Measurements from ENCODE around the gene XIAP. TPM values are rescaled to one million over a fixed set of nuclear protein-coding genes. Genes with fewer than 3 reads are reported as not detected.

The XIAP gene
- polyA plus RNA-seq, 1 experiment = 12.5 TPM

DNA sequence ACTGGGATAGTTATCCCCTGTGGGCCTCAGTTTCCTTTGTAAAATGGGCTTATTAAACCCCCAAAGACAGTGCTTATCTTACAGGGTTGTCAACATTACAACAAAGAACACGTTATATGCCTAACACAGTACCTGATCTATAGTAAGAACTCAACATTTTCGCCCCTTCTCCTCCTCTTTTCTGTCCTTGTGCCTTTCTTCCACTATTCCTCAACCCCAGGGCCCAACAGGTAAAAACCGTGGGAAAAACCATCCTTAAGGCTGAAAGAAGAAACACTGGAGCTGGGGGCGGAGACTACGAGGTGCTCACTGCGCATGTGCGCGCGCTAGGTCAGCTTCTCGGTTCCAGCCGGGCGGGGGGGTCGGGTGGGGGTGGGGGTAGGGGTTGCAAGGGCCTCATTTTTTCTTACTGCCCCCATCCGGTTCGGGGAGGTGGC, 426 bp upstream of the XIAP start:
- CTCF ChIA-PET = no interaction called here
- DNase-seq (ENCODE audit: low read depth) = no peak

DNA sequence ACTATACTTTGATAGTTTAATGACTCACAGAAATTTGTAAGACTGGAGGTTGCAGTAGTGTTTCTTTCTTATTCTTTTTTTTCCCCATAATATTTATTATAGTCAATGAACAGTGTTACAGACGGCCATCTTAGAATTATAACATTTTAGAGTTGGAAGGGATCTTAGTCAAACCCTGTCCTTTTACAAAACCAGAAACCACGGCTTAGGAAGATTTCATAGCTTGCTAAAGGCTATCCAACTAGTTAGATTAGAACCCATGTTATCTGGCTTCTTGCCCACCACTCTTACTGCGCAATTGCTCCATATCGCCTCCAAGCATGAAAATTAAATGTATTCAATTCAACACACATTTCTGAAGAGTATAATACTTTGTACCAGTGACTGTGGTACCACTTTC, 1.1 kb downstream of the XIAP start:
- DNase-seq (ENCODE audit: low read depth) = no peak
- H3K27me3 ChIP-seq (ENCODE audit: control insufficient read depth, insufficient read depth, low read length) = no peaks in the 10 kb centered on the region
- ChIA-PET POLR2A (no interaction called here), CTCF (no interaction called here)
- H3K36me3 ChIP-seq (ENCODE audit: control insufficient read depth, insufficient read depth, low read length) = no peaks in the 10 kb centered on the region
- H3K4me3 ChIP-seq (ENCODE audit: low read depth, low read length) = peak overlapping the region; percentile 67
- TF ChIP-seq, protein P1, sequence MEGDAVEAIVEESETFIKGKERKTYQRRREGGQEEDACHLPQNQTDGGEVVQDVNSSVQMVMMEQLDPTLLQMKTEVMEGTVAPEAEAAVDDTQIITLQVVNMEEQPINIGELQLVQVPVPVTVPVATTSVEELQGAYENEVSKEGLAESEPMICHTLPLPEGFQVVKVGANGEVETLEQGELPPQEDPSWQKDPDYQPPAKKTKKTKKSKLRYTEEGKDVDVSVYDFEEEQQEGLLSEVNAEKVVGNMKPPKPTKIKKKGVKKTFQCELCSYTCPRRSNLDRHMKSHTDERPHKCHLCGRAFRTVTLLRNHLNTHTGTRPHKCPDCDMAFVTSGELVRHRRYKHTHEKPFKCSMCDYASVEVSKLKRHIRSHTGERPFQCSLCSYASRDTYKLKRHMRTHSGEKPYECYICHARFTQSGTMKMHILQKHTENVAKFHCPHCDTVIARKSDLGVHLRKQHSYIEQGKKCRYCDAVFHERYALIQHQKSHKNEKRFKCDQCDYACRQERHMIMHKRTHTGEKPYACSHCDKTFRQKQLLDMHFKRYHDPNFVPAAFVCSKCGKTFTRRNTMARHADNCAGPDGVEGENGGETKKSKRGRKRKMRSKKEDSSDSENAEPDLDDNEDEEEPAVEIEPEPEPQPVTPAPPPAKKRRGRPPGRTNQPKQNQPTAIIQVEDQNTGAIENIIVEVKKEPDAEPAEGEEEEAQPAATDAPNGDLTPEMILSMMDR (IDR thresholded peaks at IDR 0.05; ENCODE audit: insufficient read depth, low read depth, low read length) = no peak

More for the DNA sequence above, 426 bp upstream of the XIAP start:
- POLR2A ChIA-PET = no interaction called here
- Histone ChIP-seq H3K4me3 (ENCODE audit: low read depth, low read length) (peak overlapping the region; percentile 67), H3K27me3 (ENCODE audit: control insufficient read depth, insufficient read depth, low read length) (no peaks in the 10 kb centered on the region), H3K36me3 (ENCODE audit: control insufficient read depth, insufficient read depth, low read length) (no peaks in the 10 kb centered on the region)
- TF ChIP-seq, protein P1 (IDR thresholded peaks at IDR 0.05; ENCODE audit: insufficient read depth, low read depth, low read length) = no peak

DNA sequence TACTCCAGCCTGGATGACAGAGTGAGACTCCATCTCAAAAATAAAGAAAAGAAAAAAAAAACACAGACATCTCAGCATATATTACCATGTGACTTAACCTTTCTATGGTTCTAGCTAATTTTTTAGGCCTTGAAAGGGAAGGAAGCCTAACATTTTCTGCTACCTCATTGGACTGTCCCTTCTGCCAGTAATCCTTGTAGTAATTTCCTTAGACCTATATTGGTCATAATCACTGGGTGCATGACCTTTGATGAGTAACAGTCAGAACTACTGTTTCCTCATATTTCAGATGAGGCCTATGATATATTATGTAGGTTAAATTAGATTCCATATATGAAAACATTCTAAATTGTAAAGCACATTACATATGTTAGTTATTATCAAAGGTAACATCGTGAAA, 9.6 kb downstream of the XIAP start:
- Histone ChIP-seq H3K27me3 (ENCODE audit: control insufficient read depth, insufficient read depth, low read length) (no peaks in the 10 kb centered on the region), H3K4me3 (ENCODE audit: low read depth, low read length) (no peak overlapping the region), H3K36me3 (ENCODE audit: control insufficient read depth, insufficient read depth, low read length) (no peaks in the 10 kb centered on the region)
- no peak for DNase-seq (ENCODE audit: low read depth)
- CTCF ChIA-PET = no interaction called here
- TF ChIP-seq, protein P1 (IDR thresholded peaks at IDR 0.05; ENCODE audit: insufficient read depth, low read depth, low read length) = no peak
- POLR2A ChIA-PET = no interaction called here

- ChIA-PET POLR2A (no interaction called here), CTCF (no interaction called here)
- DNase-seq (ENCODE audit: low read depth) = no peak
- Histone ChIP-seq H3K36me3 (ENCODE audit: control insufficient read depth, insufficient read depth, low read length) (no peaks in the 10 kb centered on the region), H3K4me3 (ENCODE audit: low read depth, low read length) (no peak overlapping the region), H3K27me3 (ENCODE audit: control insufficient read depth, insufficient read depth, low read length) (no peaks in the 10 kb centered on the region)
- TF ChIP-seq, protein P1 (IDR thresholded peaks at IDR 0.05; ENCODE audit: insufficient read depth, low read depth, low read length) = no peak
Observed at GRCh38 chrX:123871309-123871708, 11.5 kb downstream of the XIAP start.

- ChIA-PET POLR2A (no interaction called here), CTCF (no interaction called here)
- DNase-seq (ENCODE audit: low read depth) = no peak
- H3K27me3 ChIP-seq (ENCODE audit: control insufficient read depth, insufficient read depth, low read length) = no peaks in the 10 kb centered on the region
- H3K36me3 ChIP-seq (ENCODE audit: control insufficient read depth, insufficient read depth, low read length) = no peaks in the 10 kb centered on the region
- no peak overlapping the region for H3K4me3 ChIP-seq (ENCODE audit: low read depth, low read length)
- TF ChIP-seq, protein P1 (IDR thresholded peaks at IDR 0.05; ENCODE audit: insufficient read depth, low read depth, low read length) = no peak
Observed at GRCh38 chrX:123873956-123874355, 14.1 kb downstream of the XIAP start.

All from BJ (cell line).